Colonic mucosa (tissue), 4 donors: Measurements from ENCODE around the gene GHRHR. TPM values are rescaled to one million over a fixed set of nuclear protein-coding genes. Genes with fewer than 3 reads are reported as not detected.

Source experiments
- DNase-seq: peaks from one replicate; pipeline ENCODE4 v3.0.0-alpha.2; 2020
- H3K27ac ChIP-seq: fragments of 200-600 bp; one replicate; pipeline ENCODE4 v1.8.0; 2021
- H3K27me3 ChIP-seq: fragments of 200-600 bp; one replicate; pipeline ENCODE4 v1.8.0; 2021
- H3K36me3 ChIP-seq: fragments of 200-600 bp; one replicate; pipeline ENCODE4 v1.8.0; 2021
- H3K4me1 ChIP-seq: fragments of 200-600 bp; one replicate; pipeline ENCODE4 v1.8.0; 2021; ENCODE audit warnings: mild to moderate bottlenecking
- H3K4me3 ChIP-seq: fragments of 200-600 bp; one replicate; pipeline ENCODE4 v1.8.0; 2021
- H3K9ac ChIP-seq, 2 donors: one replicate each; pipeline ENCODE4 v1.7.0; 2013; ENCODE audit warnings: control low read depth in 2 of 2, low read depth in 2 of 2, low read length in 2 of 2
- H3K9me3 ChIP-seq: fragments of 200-600 bp; one replicate; pipeline ENCODE4 v1.8.0; 2021
- intact Hi-C: fragments of 100-400 bp; cut with DNase I; formaldehyde crosslinking; loops from one replicate; pipeline ENCODE4 v1.14.1; 2022
- total RNA-seq, 2 donors: library from RNA; stranded (reverse); fragmentation: NEBNext Ultra II Directional in 1 of 2; extraction: Animal tissue kit (Norgen Biotek cat#: 25700) in 1 of 2; gene quantifications; one replicate each; pipeline ENCODE4 v1.2.1, GENCODE V29; 2021
- TF ChIP-seq, protein P1 (sequence below): fragments of 200-600 bp; IDR thresholded peaks from one replicate; pipeline ENCODE4 v1.8.0; 2022; ENCODE audit warnings: antibody characterized with exemption, mild to moderate bottlenecking
- donor health status: healthy.
- donor health status: DM: no; HTN: no; CAD: no.
- donor health status: DM: no; HTN: no; CAD: no.

The GHRHR gene
- total RNA-seq, 2 donors from 2014 or later = not detected

- no peak overlapping the region for H3K9ac ChIP-seq
- no peaks in the 10 kb centered on the region for H3K36me3 ChIP-seq
- no peaks in the 10 kb centered on the region for H3K9me3 ChIP-seq
- TF ChIP-seq, protein P1, sequence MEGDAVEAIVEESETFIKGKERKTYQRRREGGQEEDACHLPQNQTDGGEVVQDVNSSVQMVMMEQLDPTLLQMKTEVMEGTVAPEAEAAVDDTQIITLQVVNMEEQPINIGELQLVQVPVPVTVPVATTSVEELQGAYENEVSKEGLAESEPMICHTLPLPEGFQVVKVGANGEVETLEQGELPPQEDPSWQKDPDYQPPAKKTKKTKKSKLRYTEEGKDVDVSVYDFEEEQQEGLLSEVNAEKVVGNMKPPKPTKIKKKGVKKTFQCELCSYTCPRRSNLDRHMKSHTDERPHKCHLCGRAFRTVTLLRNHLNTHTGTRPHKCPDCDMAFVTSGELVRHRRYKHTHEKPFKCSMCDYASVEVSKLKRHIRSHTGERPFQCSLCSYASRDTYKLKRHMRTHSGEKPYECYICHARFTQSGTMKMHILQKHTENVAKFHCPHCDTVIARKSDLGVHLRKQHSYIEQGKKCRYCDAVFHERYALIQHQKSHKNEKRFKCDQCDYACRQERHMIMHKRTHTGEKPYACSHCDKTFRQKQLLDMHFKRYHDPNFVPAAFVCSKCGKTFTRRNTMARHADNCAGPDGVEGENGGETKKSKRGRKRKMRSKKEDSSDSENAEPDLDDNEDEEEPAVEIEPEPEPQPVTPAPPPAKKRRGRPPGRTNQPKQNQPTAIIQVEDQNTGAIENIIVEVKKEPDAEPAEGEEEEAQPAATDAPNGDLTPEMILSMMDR = no peak
- no peaks in the 10 kb centered on the region for H3K27me3 ChIP-seq
- DNase-seq = no peak
- H3K4me3 ChIP-seq = no peak overlapping the region
- intact Hi-C loops = no loop called here
- no peaks in the 10 kb centered on the region for H3K4me1 ChIP-seq
- no peak overlapping the region for H3K27ac ChIP-seq
Measured at GRCh38 chr7:31004393-31004792, 40.6 kb downstream of the GHRHR start.

- no peaks in the 10 kb centered on the region for H3K27me3 ChIP-seq
- H3K4me1 ChIP-seq = no peaks in the 10 kb centered on the region
- H3K27ac ChIP-seq = no peak overlapping the region
- no peaks in the 10 kb centered on the region for H3K9me3 ChIP-seq
- H3K9ac ChIP-seq = no peak overlapping the region
- TF ChIP-seq, protein P1 = no peak
- H3K36me3 ChIP-seq = no peaks in the 10 kb centered on the region
- intact Hi-C loops = no loop called here
- no peak for DNase-seq
- no peak overlapping the region for H3K4me3 ChIP-seq
Measured at GRCh38 chr7:31006857-31007256, 43.1 kb downstream of the GHRHR start.

DNA sequence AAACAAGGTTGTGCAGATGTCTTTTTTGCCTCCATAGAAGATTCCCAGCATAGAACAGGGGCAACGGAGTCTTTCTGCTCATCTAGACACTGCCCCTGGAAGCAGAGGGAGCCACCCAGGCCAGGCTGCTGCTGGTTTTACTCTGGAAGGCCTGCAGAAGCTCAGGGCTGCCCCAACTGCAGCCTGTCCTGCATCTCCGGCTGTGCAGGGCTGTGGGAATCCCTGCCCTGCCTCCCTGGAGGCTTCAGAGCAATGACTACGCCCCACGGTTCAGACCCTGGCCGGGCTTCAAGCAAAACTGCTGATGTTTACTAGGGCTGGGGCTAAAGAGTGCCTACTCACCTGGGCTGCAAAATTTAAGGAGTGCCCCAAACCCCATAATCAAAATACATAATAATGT lies 43.9 kb downstream of the GHRHR start:
- no peaks in the 10 kb centered on the region for H3K36me3 ChIP-seq
- intact Hi-C loops = no loop called here
- no peak overlapping the region for H3K4me3 ChIP-seq
- H3K27me3 ChIP-seq = no peaks in the 10 kb centered on the region
- no peak for DNase-seq
- no peaks in the 10 kb centered on the region for H3K4me1 ChIP-seq
- TF ChIP-seq, protein P1 = no peak
- H3K27ac ChIP-seq = no peak overlapping the region
- no peaks in the 10 kb centered on the region for H3K9me3 ChIP-seq
- no peak overlapping the region for H3K9ac ChIP-seq

- DNase-seq = no peak
- Histone ChIP-seq H3K4me3 (no peak overlapping the region), H3K27me3 (no peaks in the 10 kb centered on the region), H3K4me1 (no peaks in the 10 kb centered on the region), H3K9me3 (no peaks in the 10 kb centered on the region), H3K27ac (no peak overlapping the region), H3K36me3 (no peaks in the 10 kb centered on the region), H3K9ac (no peak overlapping the region)
- TF ChIP-seq, protein P1 = no peak
- intact Hi-C loops = no loop called here
Measured at GRCh38 chr7:31014826-31015225, 51.1 kb downstream of the GHRHR start.

GRCh38 chr7:31017032-31017675 lies 53.4 kb downstream of the GHRHR start:
- Histone ChIP-seq H3K36me3 (no peaks in the 10 kb centered on the region), H3K9me3 (no peaks in the 10 kb centered on the region), H3K27ac (no peak overlapping the region), H3K27me3 (no peaks in the 10 kb centered on the region), H3K4me1 (no peaks in the 10 kb centered on the region), H3K4me3 (no peak overlapping the region), H3K9ac (no peak overlapping the region)
- TF ChIP-seq, protein P1 = no peak
- no peak for DNase-seq
- intact Hi-C loops = no loop called here
